Right forelimb (tissue), 1 donor: ENCODE results near the gene TMEM9B.
"Not testable (repeated sequence)": the region's sequence is repeated elsewhere in the genome, so short reads cannot be mapped to it uniquely, and the experiment has no call there.

ENCODE experiments used
- DNase-seq: peaks from one replicate; pipeline ENCODE4 v3.0.0-alpha.2; 2018

TMEM9B gene

GRCh38 chr11:8964324-8965320 lies at the start of gene TMEM9B:
TMEM9B (minus strand) TSS chr11:8964442; CDS start chr11:8964313, 129 bp downstream.
- peak; percentile 94 for DNase-seq

- DNase-seq, result no peak
Observed at GRCh38 chr11:9013373-9013772, 49.1 kb upstream of the TMEM9B start.

GRCh38 chr11:9009538-9009937 lies 45.3 kb upstream of the TMEM9B start:
- DNase-seq, result not testable (repeated sequence)

- no peak for DNase-seq
Observed at GRCh38 chr11:9008661-9009060, 44.4 kb upstream of the TMEM9B start.

- no peak for DNase-seq
Observed at GRCh38 chr11:9008011-9008550, 43.8 kb upstream of the TMEM9B start.

GRCh38 chr11:9005087-9005486 lies 40.8 kb upstream of the TMEM9B start:
- no peak for DNase-seq

- DNase-seq, result no peak
Observed at GRCh38 chr11:9004183-9004926, 40.1 kb upstream of the TMEM9B start.

- peak; percentile 82 for DNase-seq
Observed at GRCh38 chr11:9003573-9004182, 39.4 kb upstream of the TMEM9B start, which contains the start of gene NRIP3. NRIP3 (minus strand) TSS chr11:9004001; CDS start chr11:9003935, 66 bp downstream.

- no peak for DNase-seq
Observed at GRCh38 chr11:9002920-9003572, 38.8 kb upstream of the TMEM9B start.

- no peak for DNase-seq
Observed at GRCh38 chr11:9001736-9002135, 37.5 kb upstream of the TMEM9B start.

GRCh38 chr11:8998017-8998416 lies 33.8 kb upstream of the TMEM9B start:
- no peak for DNase-seq

GRCh38 chr11:8997451-8997850 lies 33.2 kb upstream of the TMEM9B start:
- no peak for DNase-seq

- DNase-seq, result no peak
Observed at GRCh38 chr11:8989453-8989852, 25.2 kb upstream of the TMEM9B start.

- DNase-seq, result no peak
Observed at GRCh38 chr11:8988329-8989234, 24.3 kb upstream of the TMEM9B start.

- no peak for DNase-seq
Observed at GRCh38 chr11:8987446-8987845, 23.2 kb upstream of the TMEM9B start.

- DNase-seq, result not testable (repeated sequence)
Observed at GRCh38 chr11:8986772-8987171, 22.5 kb upstream of the TMEM9B start.

GRCh38 chr11:8985462-8985861 lies 21.2 kb upstream of the TMEM9B start:
- DNase-seq, result no peak

- DNase-seq, result no peak
Observed at GRCh38 chr11:8983552-8983951, 19.3 kb upstream of the TMEM9B start.

GRCh38 chr11:8980485-8980884 lies 16.2 kb upstream of the TMEM9B start:
- no peak for DNase-seq

- DNase-seq, result not testable (repeated sequence)
Observed at GRCh38 chr11:8979365-8979764, 15.1 kb upstream of the TMEM9B start.

- DNase-seq, result no peak
Observed at GRCh38 chr11:8973121-8973520, 8.9 kb upstream of the TMEM9B start.
